Lower leg skin (tissue), 4 donors: Measurements from ENCODE around the gene TAS2R19. TPM values are rescaled to one million over a fixed set of nuclear protein-coding genes. Genes with fewer than 3 reads are reported as not detected.

Experiments used
- DNase-seq, 2 donors: peaks; one replicate each; pipeline ENCODE4 v3.0.0-alpha.2; 2019; ENCODE audit warnings: low spot score in 2 of 2
- H3K4me3 ChIP-seq: fragments of 200-600 bp; sonication (generic); 2 replicates; pipeline ENCODE4 v1.5.1; 2017; ENCODE audit warnings: mild to moderate bottlenecking, low read depth; ENCODE audit not compliant: poor library complexity, severe bottlenecking
- POLR2A ChIP-seq, 2 donors: fragments of 450-650 bp; IDR thresholded peaks; one replicate each; pipeline ENCODE4 v1.6.1; 2016 to 2017; ENCODE audit warnings: antibody characterized with exemption in 2 of 2, mild to moderate bottlenecking in 1 of 2, moderate library complexity in 1 of 2
- WGBS, 2 donors: methylation state at CpG; one replicate each; pipeline ENCODE4 v1.1.5; 2018; 5-methylcytosine and 5-hydroxymethylcytosine counted together
- intact Hi-C: fragments of 100-400 bp; cut with DNase I; formaldehyde crosslinking; loops from one replicate; pipeline ENCODE4 v1.15.0; 2023; ENCODE audit warnings: low total_unique reads
- total RNA-seq, 4 donors: library from RNA; depleted of rRNA; stranded (reverse); fragments of >200 nt; gene quantifications; one replicate each; pipeline ENCODE4 v1.1.0, GENCODE V29; 2016
- TF ChIP-seq, protein P1 (sequence below), 3 donors: fragments of 450-650 bp; IDR thresholded peaks; one replicate each; pipeline ENCODE4 v1.5.1; 2016; ENCODE audit warnings: antibody characterized with exemption in 3 of 3, mild to moderate bottlenecking in 3 of 3, moderate library complexity in 2 of 3

Gene TAS2R19
- total RNA-seq, 4 donors from 2014 or later = 0.34 to 7.0 (median 1.5) TPM

DNA sequence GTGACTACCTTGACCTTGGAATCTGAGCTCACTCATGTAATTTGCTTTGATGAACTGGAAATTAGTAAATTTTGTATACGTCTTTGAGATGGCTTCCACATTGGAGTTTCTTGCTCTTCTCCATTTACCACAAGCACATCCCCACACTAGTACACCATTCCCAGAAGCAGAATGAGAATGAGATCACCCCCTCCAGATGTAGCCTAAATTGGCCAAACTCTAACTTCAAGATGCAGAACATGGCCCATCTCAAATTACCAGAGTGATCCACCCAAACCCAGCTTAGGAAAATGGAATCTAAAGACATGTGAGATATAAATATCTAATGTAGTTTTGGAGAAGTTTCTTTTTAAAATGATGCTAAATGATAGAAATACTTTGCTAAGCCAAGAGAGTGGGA lies 14.8 kb downstream of the TAS2R19 start:
- intact Hi-C loops = no loop called here
- WGBS, 2 donors = 93 to 97% methylated on average over 1 of the region's 1 CpG
- DNase-seq = no peak
- no peak overlapping the region for H3K4me3 ChIP-seq
- no peak for TF ChIP-seq POLR2A (IDR thresholded peaks at IDR 0.05)
- TF ChIP-seq, protein P1, sequence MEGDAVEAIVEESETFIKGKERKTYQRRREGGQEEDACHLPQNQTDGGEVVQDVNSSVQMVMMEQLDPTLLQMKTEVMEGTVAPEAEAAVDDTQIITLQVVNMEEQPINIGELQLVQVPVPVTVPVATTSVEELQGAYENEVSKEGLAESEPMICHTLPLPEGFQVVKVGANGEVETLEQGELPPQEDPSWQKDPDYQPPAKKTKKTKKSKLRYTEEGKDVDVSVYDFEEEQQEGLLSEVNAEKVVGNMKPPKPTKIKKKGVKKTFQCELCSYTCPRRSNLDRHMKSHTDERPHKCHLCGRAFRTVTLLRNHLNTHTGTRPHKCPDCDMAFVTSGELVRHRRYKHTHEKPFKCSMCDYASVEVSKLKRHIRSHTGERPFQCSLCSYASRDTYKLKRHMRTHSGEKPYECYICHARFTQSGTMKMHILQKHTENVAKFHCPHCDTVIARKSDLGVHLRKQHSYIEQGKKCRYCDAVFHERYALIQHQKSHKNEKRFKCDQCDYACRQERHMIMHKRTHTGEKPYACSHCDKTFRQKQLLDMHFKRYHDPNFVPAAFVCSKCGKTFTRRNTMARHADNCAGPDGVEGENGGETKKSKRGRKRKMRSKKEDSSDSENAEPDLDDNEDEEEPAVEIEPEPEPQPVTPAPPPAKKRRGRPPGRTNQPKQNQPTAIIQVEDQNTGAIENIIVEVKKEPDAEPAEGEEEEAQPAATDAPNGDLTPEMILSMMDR (IDR thresholded peaks at IDR 0.05) = no peak

DNA sequence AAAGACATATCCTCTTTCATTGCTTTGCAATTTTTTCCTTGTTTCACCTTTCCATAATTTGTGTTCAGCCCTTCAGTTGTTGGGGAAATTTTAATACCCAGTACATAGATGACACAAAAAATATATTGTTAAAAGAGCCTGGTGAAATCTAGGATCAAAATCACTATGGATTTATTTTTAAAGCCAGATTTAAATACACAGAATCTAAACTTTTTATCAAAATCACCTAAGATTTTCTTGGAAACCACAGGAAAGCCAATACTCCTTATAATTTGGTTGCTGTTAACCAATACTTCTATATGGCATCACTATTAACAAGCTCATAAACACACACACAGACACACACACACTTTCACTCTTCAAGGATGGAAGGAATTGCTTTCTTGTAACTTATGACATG lies 24.2 kb downstream of the TAS2R19 start, which contains the start of gene TAS2R20:
TSS of gene TAS2R20 (minus strand) at position 101 of the 400 bp plus-strand sequence. CDS start 429 bp downstream, outside the sequence.
- DNase-seq = no peak
- no peak within 1 kb of the TSS for H3K4me3 ChIP-seq
- intact Hi-C loops = no loop called here
- TF ChIP-seq POLR2A (IDR thresholded peaks at IDR 0.05) = no peak
- TF ChIP-seq, protein P1 (IDR thresholded peaks at IDR 0.05) = no peak

DNA sequence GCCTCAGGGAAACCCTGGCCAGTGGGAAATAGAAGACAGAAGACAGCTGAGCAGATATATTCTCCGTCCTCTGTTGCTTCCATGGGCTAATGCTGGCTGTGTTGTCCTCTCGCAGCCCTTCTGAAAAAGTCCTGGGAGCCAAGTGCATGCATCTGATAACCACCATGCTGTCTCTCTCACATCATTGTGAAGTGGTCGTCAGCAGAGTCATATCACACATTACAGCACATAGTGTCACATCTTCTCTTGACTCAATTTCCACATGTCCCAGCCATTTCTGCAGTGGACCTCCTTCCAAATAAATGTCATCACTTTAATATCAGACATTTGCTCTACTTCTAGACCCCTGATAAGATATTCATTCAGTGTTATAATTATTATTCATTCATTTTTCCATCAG lies 28.1 kb downstream of the TAS2R19 start:
- 93 to 98% methylated on average over 3 of the region's 3 CpGs for WGBS, 2 donors
- intact Hi-C loops = no loop called here
- no peak for TF ChIP-seq POLR2A (IDR thresholded peaks at IDR 0.05)
- TF ChIP-seq, protein P1 (IDR thresholded peaks at IDR 0.05) = no peak
- DNase-seq = no peak
- no peak overlapping the region for H3K4me3 ChIP-seq

DNA sequence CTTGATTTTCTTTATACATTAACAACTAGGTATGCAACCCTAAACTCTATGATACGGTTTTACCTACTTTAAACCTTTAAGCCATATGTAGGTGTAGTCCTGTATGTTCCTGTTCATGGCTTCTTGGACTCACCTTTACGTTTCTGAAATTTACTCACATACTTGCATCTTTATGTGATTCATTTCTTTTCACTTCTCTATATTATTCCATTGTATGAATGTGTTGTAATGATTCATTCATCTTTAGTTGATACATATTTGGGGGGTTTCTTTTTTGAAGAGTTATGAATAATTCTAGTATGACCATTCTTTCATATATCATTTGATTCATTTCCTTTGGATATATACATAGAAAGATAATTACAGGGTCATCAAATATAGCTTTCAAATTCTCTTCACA lies 33.3 kb downstream of the TAS2R19 start:
- intact Hi-C loops = no loop called here

DNA sequence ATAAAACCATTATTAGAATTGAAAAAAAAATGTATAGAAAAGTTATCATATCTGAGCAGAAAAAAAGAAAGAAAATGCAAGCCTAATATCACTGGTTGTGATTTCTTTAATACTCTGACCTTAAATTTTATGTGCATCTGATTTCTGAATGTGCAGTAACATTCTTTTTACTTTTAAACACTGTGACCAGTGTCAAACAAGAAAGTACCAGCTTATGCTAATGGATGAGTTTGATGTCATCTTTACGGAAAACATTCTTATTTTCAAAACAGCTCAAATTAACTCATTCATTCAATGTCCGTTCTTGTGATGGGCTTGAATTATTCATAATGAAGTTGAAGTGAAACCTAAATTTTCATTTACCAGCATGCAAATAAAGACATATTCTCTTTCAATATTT lies 35.6 kb downstream of the TAS2R19 start, which contains the start of gene TAS2R50:
TSS of gene TAS2R50 (minus strand) at position 101 of the 400 bp plus-strand sequence. CDS start at position 49, 52 bp downstream.
- H3K4me3 ChIP-seq = no peak within 1 kb of the TSS
- 42 to 46% methylated on average over 2 of the region's 2 CpGs for WGBS, 2 donors
- intact Hi-C loops = no loop called here
- no peak for DNase-seq
- TF ChIP-seq, protein P1 (IDR thresholded peaks at IDR 0.05) = no peak
- no peak for TF ChIP-seq POLR2A (IDR thresholded peaks at IDR 0.05)

More for the DNA sequence above, 33.3 kb downstream of the TAS2R19 start:
- 96 to 99% methylated on average over 2 of the region's 2 CpGs for WGBS, 2 donors
- no peak for TF ChIP-seq POLR2A (IDR thresholded peaks at IDR 0.05)
- TF ChIP-seq, protein P1 (IDR thresholded peaks at IDR 0.05) = no peak
- H3K4me3 ChIP-seq = no peak overlapping the region
- no peak for DNase-seq

DNA sequence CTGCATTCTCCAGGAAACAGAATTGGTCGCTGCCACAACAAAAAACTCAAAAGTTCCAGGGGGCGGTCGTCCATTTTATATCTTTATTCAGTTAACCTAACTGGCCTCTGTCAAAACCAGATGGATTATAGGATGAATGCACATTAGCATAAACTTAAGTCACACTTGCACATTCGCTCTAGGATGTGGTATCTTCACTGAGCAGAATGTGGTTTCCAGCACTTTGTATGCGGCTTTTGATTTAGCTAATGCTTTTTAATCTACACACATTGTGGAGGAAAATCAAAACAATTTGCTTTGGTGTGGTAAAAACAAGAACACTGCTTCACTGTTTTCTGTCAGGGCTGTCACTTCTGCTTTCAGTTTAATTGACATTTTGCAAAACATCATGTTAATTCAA lies 40.2 kb downstream of the TAS2R19 start:
- H3K4me3 ChIP-seq = no peak overlapping the region
- intact Hi-C loops = no loop called here
- no peak for DNase-seq
- TF ChIP-seq, protein P1 (IDR thresholded peaks at IDR 0.05) = no peak
- TF ChIP-seq POLR2A (IDR thresholded peaks at IDR 0.05) = no peak
- 89 to 92% methylated on average over 5 of the region's 5 CpGs for WGBS, 2 donors
